MCF 10A (cell line): ENCODE data around the gene TMEM119. TPM values are rescaled to one million over a fixed set of nuclear protein-coding genes. Genes with fewer than 3 reads are reported as not detected.
"Not testable (repeated sequence)": the region's sequence is repeated elsewhere in the genome, so short reads cannot be mapped to it uniquely, and the experiment has no call there.

ENCODE experiments used
- BruUV-seq: library from RNA; stranded (reverse); fragments of 400-500 nt; replicated peaks from 2 replicates; lab custom pipeline; 2021; lab: Mats Ljungman, UMichigan
- CTCF ChIA-PET: fragments of 300-600 bp; sonication (Branson Sonifier 250); formaldehyde crosslinking; extraction: SDS; loops from one replicate; lab custom pipeline; 2021; ENCODE audit warnings: antibody characterized with exemption, inconsistent platforms; lab: Yijun Ruan, JAX
- POLR2A ChIA-PET: fragments of 300-600, 350-650 bp; sonication (Branson Sonifier 250); formaldehyde crosslinking; extraction: SDS; loops from one replicate; lab custom pipeline; 2020; ENCODE audit warnings: antibody characterized with exemption, inconsistent platforms; lab: Yijun Ruan, JAX
- DNase-seq: peaks from one replicate; pipeline ENCODE4 v3.0.0-alpha.2; 2018; ENCODE audit not compliant: unreplicated experiment
- H3K27ac Mint-ChIP-seq: one replicate; pipeline ENCODE4 v1.8.0; 2022; ENCODE audit warnings: mild to moderate bottlenecking, low read depth, mixed read lengths; ENCODE audit not compliant: unreplicated experiment
- H3K27me3 Mint-ChIP-seq: one replicate; pipeline ENCODE4 v1.8.0; 2022; ENCODE audit warnings: mixed read lengths; ENCODE audit not compliant: insufficient read depth, unreplicated experiment
- H3K36me3 Mint-ChIP-seq: one replicate; pipeline ENCODE4 v1.8.0; 2022; ENCODE audit warnings: mild to moderate bottlenecking, moderate library complexity, mixed read lengths; ENCODE audit not compliant: insufficient read depth, unreplicated experiment
- H3K4me1 Mint-ChIP-seq: one replicate; pipeline ENCODE4 v1.8.0; 2022; ENCODE audit warnings: mixed read lengths; ENCODE audit not compliant: insufficient read depth, unreplicated experiment
- H3K4me3 Mint-ChIP-seq: one replicate; pipeline ENCODE4 v1.8.0; 2022; ENCODE audit warnings: mild to moderate bottlenecking, moderate library complexity, mixed read lengths; ENCODE audit not compliant: unreplicated experiment
- H3K9me3 Mint-ChIP-seq: one replicate; pipeline ENCODE4 v1.8.0; 2022; ENCODE audit warnings: mixed read lengths; ENCODE audit not compliant: unreplicated experiment
- intact Hi-C: fragments of 100-400 bp; cut with micrococcal nuclease; formaldehyde crosslinking; loops from 2 replicates; pipeline ENCODE4 v1.14.1; 2022
- total RNA-seq: library from RNA; stranded (reverse); gene quantifications from 2 replicates; pipeline ENCODE4 v1.2.3, GENCODE V29; 2022
- TF ChIP-seq, protein P1 (sequence below): fragments of 200-600 bp; IDR thresholded peaks from one replicate; pipeline ENCODE4 v1.8.0; 2022; ENCODE audit warnings: antibody characterized with exemption, mild to moderate bottlenecking; ENCODE audit not compliant: unreplicated experiment

Gene TMEM119
- total RNA-seq, 1 experiment from 2014 or later, result not detected

GRCh38 chr12:108559748-108560147 lies 38.1 kb downstream of the TMEM119 start:
- intact Hi-C loops, result loop anchor here (5.0 kb wide), 1 partner anchor 173 kb away; the partner anchor contains the start of gene CORO1C
- CTCF ChIA-PET, result interaction anchor here (0.7 to 14.4 kb wide), 5 partner anchors 51 to 244 kb away, joined by 3 to 274 read pairs (median 4); no protein-coding TSS in a partner anchor
- H3K4me3 Mint-ChIP-seq, result peak overlapping the region; percentile 96

GRCh38 chr12:108559007-108559655 lies 38.8 kb downstream of the TMEM119 start:
- H3K4me1 Mint-ChIP-seq, result peaks cover 29% of the 10 kb centered on the region
- DNase-seq, result no peak
- no TSS peak for BruUV-seq
- peak overlapping the region; percentile 96 for H3K4me3 Mint-ChIP-seq
- H3K36me3 Mint-ChIP-seq, result peaks cover 24% of the 10 kb centered on the region
- no peaks in the 10 kb centered on the region for H3K9me3 Mint-ChIP-seq
- no peak overlapping the region for H3K27ac Mint-ChIP-seq
- ChIA-PET CTCF (interaction anchor here (1.0 to 14.4 kb wide), 3 partner anchors 59 to 244 kb away, joined by 4 to 274 read pairs (median 7); no protein-coding TSS in a partner anchor), POLR2A (interaction anchor here (0.6 to 8.3 kb wide), 5 partner anchors 10 to 798 kb away, joined by 3 to 105 read pairs (median 9); partner anchors contain the start of genes PRDM4 and USP30)
- intact Hi-C loops, result no loop called here
- no peaks in the 10 kb centered on the region for H3K27me3 Mint-ChIP-seq
- TF ChIP-seq, protein P1, sequence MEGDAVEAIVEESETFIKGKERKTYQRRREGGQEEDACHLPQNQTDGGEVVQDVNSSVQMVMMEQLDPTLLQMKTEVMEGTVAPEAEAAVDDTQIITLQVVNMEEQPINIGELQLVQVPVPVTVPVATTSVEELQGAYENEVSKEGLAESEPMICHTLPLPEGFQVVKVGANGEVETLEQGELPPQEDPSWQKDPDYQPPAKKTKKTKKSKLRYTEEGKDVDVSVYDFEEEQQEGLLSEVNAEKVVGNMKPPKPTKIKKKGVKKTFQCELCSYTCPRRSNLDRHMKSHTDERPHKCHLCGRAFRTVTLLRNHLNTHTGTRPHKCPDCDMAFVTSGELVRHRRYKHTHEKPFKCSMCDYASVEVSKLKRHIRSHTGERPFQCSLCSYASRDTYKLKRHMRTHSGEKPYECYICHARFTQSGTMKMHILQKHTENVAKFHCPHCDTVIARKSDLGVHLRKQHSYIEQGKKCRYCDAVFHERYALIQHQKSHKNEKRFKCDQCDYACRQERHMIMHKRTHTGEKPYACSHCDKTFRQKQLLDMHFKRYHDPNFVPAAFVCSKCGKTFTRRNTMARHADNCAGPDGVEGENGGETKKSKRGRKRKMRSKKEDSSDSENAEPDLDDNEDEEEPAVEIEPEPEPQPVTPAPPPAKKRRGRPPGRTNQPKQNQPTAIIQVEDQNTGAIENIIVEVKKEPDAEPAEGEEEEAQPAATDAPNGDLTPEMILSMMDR, result no peak

More at GRCh38 chr12:108559748-108560147, 38.1 kb downstream of the TMEM119 start:
- POLR2A ChIA-PET, result interaction anchor here (1.0 to 8.3 kb wide), 9 partner anchors 11 to 798 kb away, joined by 3 to 105 read pairs (median 9); partner anchors contain the start of genes PRDM4 and USP30
- no TSS peak for BruUV-seq
- Mint-ChIP-seq H3K36me3 (peaks cover 30% of the 10 kb centered on the region), H3K9me3 (no peaks in the 10 kb centered on the region), H3K4me1 (peaks cover 27% of the 10 kb centered on the region), H3K27me3 (no peaks in the 10 kb centered on the region), H3K27ac (peak overlapping the region; percentile 99)
- no peak for DNase-seq
- TF ChIP-seq, protein P1, result no peak

- BruUV-seq, H3K9me3 Mint-ChIP-seq, H3K27ac Mint-ChIP-seq, H3K4me3 Mint-ChIP-seq, intact Hi-C loops, DNase-seq, H3K27me3 Mint-ChIP-seq: not testable (repeated sequence)
- Mint-ChIP-seq H3K4me1 (peaks cover 56% of the 10 kb centered on the region), H3K36me3 (peaks cover 26% of the 10 kb centered on the region)
- POLR2A ChIA-PET, result interaction anchor here (0.8 kb wide), 1 partner anchor 40 kb away, joined by 3 read pairs; the partner anchor contains the start of gene FICD
- CTCF ChIA-PET, result interaction anchor here (0.9 to 1.5 kb wide), 3 partner anchors 63 to 395 kb away, joined by 3 to 6 read pairs (median 3); no protein-coding TSS in a partner anchor
These were observed 42.5 kb downstream of the TMEM119 start for GRCh38 chr12:108555383-108555782.

DNA sequence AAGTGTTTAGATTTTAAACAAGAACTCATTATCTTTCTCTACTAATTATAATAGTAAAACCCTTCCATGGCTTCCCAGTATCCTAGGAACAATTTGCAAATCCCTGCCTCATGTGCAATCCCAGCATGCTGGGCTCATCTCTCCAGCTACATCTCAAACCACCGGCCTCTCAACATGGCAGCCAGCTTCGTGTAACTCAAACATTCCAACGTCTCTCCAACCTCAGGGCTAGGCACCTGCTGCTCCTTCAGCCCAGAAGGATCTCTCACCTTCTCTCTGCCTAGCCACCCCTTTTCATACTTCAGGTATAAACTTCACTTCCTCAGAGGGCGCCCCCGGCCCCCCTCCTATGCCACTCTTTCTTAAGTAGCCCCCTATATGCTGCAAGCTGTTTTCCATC lies 44.1 kb downstream of the TMEM119 start:
- Mint-ChIP-seq H3K36me3 (peaks cover 31% of the 10 kb centered on the region), H3K9me3 (no peaks in the 10 kb centered on the region), H3K4me3 (no peak overlapping the region), H3K4me1 (peaks cover 50% of the 10 kb centered on the region), H3K27me3 (no peaks in the 10 kb centered on the region), H3K27ac (no peak overlapping the region)
- CTCF ChIA-PET, result interaction anchor here (0.7 kb wide), 1 partner anchor 286 kb away, joined by 3 read pairs; no protein-coding TSS in a partner anchor
- DNase-seq, result no peak
- TF ChIP-seq, protein P1, result no peak
- intact Hi-C loops, result no loop called here
- BruUV-seq, result no TSS peak
- POLR2A ChIA-PET, result interaction anchor here (0.6 to 1.5 kb wide), 2 partner anchors 8 to 794 kb away, joined by 3 to 6 read pairs; partner anchors contain the start of gene ISCU
